Measurements from ENCODE around the gene FOSB.

DNA sequence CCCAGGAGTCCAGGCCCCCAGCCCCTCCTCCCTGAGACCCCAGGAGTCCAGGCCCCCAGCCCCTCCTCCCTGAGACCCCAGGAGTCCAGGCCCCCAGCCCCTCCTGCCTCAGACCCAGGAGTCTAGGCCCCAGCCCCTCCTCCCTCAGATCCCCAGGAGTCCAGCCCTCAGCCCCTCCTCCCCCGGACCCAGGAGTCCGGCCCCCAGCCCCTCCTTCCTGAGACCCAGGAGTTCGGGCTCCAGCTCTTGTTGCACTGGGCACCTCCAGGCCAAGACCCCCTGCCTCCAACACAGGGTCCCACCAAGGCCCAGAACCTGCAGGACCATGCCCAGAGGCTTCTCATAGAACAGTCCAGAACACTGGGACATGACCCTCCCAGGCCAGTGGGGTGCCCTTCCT lies 47.9 kb upstream of the FOSB start:
- no peak for TF ChIP-seq POLR2A (IDR thresholded peaks at IDR 0.05)
- TF ChIP-seq, protein P1, sequence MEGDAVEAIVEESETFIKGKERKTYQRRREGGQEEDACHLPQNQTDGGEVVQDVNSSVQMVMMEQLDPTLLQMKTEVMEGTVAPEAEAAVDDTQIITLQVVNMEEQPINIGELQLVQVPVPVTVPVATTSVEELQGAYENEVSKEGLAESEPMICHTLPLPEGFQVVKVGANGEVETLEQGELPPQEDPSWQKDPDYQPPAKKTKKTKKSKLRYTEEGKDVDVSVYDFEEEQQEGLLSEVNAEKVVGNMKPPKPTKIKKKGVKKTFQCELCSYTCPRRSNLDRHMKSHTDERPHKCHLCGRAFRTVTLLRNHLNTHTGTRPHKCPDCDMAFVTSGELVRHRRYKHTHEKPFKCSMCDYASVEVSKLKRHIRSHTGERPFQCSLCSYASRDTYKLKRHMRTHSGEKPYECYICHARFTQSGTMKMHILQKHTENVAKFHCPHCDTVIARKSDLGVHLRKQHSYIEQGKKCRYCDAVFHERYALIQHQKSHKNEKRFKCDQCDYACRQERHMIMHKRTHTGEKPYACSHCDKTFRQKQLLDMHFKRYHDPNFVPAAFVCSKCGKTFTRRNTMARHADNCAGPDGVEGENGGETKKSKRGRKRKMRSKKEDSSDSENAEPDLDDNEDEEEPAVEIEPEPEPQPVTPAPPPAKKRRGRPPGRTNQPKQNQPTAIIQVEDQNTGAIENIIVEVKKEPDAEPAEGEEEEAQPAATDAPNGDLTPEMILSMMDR (IDR thresholded peaks at IDR 0.05): no peak
